HepG2 (cell line): ENCODE measurements around the gene ENTREP1. TPM values are rescaled to one million over a fixed set of nuclear protein-coding genes. Genes with fewer than 3 reads are reported as not detected.
"Not testable (repeated sequence)": the region's sequence is repeated elsewhere in the genome, so short reads cannot be mapped to it uniquely, and the experiment has no call there.

Experiments used
- ATAC-seq: fragments of 200-7000 bp; cut with Tn5 transposase; 3 replicates; pipeline ENCODE4 v1.9.1; 2020; ENCODE audit warnings: mild to moderate bottlenecking, moderate library complexity
- BruUV-seq: library from RNA; stranded (reverse); fragments of 400-500 nt; replicated peaks from 2 replicates; lab custom pipeline; 2021; lab: Mats Ljungman, UMichigan
- CTCF ChIA-PET: fragments of 300-600 bp; formaldehyde crosslinking; extraction: SDS; loops from one replicate; lab custom pipeline; 2021; ENCODE audit warnings: low total read pairs, inconsistent platforms, low intra/inter-chr PET ratio; lab: Yijun Ruan, JAX
- POLR2A ChIA-PET: fragments of 350-600 bp; sonication (Branson Sonifier 250); formaldehyde crosslinking; loops from one replicate; lab custom pipeline; 2020; ENCODE audit warnings: antibody characterized with exemption, inconsistent platforms; lab: Yijun Ruan, JAX
- DNase-seq: peaks from one replicate; pipeline ENCODE4 v3.0.0-alpha.2; 2015; ENCODE audit warnings: low spot score
- FAIRE-seq: peaks from 3 replicates; lab custom pipeline; 2011; peaks lifted over from hg19 to GRCh38; lab: Jason Lieb, UNC
- H2AFZ ChIP-seq: one replicate; pipeline ENCODE4 v1.6.1; 2011; ENCODE audit warnings: low read length, inconsistent platforms
- H3K27ac ChIP-seq: fragments of 300-600 bp; 3 replicates; pipeline ENCODE4 v1.8.0; 2011; ENCODE audit warnings: mixed run types, mild to moderate bottlenecking, mixed read lengths, low read length, inconsistent platforms; ENCODE audit not compliant: insufficient read depth; ENCODE audit errors: extremely low read length
- H3K27me3 ChIP-seq, 2 experiments: fragments of 200-600 bp in 1 of 2; 2 replicates in 1 of 2; 3 replicates in 1 of 2; pipeline versions ENCODE4 v1.6.0 to v1.8.0; 2011; ENCODE audit warnings: low read length in 2 of 2, mild to moderate bottlenecking in 2 of 2, moderate library complexity in 2 of 2, inconsistent platforms in 1 of 2; ENCODE audit not compliant: insufficient read depth in 2 of 2, control insufficient read depth in 1 of 2
- H3K36me3 ChIP-seq, 2 experiments: fragments of 200-600 bp in 1 of 2; replicated peaks in 1 of 2; 2 replicates in 1 of 2; 3 replicates in 1 of 2; pipeline versions ENCODE4 v1.5.1 to v1.8.0; 2011; ENCODE audit warnings: low read length in 2 of 2, inconsistent platforms in 1 of 2; ENCODE audit not compliant: insufficient read depth in 2 of 2, control insufficient read depth in 1 of 2
- H3K4me1 ChIP-seq: 2 replicates; pipeline ENCODE4 v1.5.1; 2012; ENCODE audit warnings: low read length, inconsistent platforms; ENCODE audit not compliant: insufficient read depth
- H3K4me2 ChIP-seq: 2 replicates; pipeline ENCODE4 v1.6.0; 2011; ENCODE audit warnings: low read depth, low read length, inconsistent platforms
- H3K4me3 ChIP-seq, 3 experiments: fragments of 200-600 bp in 1 of 3; sonication (generic), shearing (Covaris generic) in 1 of 3; replicated peaks in 1 of 3; 2 replicates each; pipeline ENCODE4 v1.5.1; 2011 to 2016; ENCODE audit warnings: low read length in 3 of 3, inconsistent platforms in 2 of 3, low read depth in 2 of 3, mild to moderate bottlenecking in 2 of 3, control low read depth in 1 of 3, mixed read lengths in 1 of 3; ENCODE audit not compliant: insufficient read depth in 1 of 3
- H3K79me2 ChIP-seq: one replicate; pipeline ENCODE4 v1.6.1; 2011; ENCODE audit warnings: low read length, inconsistent platforms; ENCODE audit not compliant: insufficient read depth
- H3K9ac ChIP-seq: 2 replicates; pipeline ENCODE4 v1.6.0; 2011; ENCODE audit warnings: mild to moderate bottlenecking, low read depth, low read length, inconsistent platforms; ENCODE audit not compliant: insufficient read depth
- H3K9me3 ChIP-seq: 2 replicates; pipeline ENCODE4 v1.5.1; 2012; ENCODE audit warnings: mild to moderate bottlenecking, low read length
- H4K20me1 ChIP-seq: 2 replicates; pipeline ENCODE4 v1.6.0; 2011; ENCODE audit warnings: inconsistent platforms, mild to moderate bottlenecking, low read length, moderate library complexity; ENCODE audit not compliant: insufficient read depth
- NFRKB ChIP-seq: fragments of 450-650 bp; IDR thresholded peaks from 2 replicates; pipeline ENCODE4 v1.6.1; 2017
- RARA ChIP-seq: IDR thresholded peaks from 2 replicates; pipeline ENCODE4 v1.6.1; 2016; ENCODE audit warnings: missing genetic modification reagents, missing compliant biosample characterization
- USF2 ChIP-seq, 2 experiments: sonication (generic) in 1 of 2; formaldehyde crosslinking in 1 of 2; IDR thresholded peaks; 2 replicates each; pipeline versions ENCODE4 v1.5.1 to v1.6.1; 2011 to 2020; ENCODE audit warnings: borderline replicate concordance in 1 of 2, low read depth in 1 of 2, low read length in 1 of 2, mild to moderate bottlenecking in 1 of 2, missing genetic modification reagents in 1 of 2, moderate library complexity in 1 of 2
- ZBTB33 ChIP-seq: sonication (generic); formaldehyde crosslinking; IDR thresholded peaks from 2 replicates; pipeline ENCODE4 v1.4.0; 2020; ENCODE audit warnings: missing genetic modification reagents
- ZSCAN12 ChIP-seq: sonication (generic); formaldehyde crosslinking; IDR thresholded peaks from 2 replicates; pipeline ENCODE4 v1.9.0; 2021; ENCODE audit warnings: mild to moderate bottlenecking, missing genetic modification reagents
- WGBS: methylation state at CpG from one replicate; pipeline ENCODE4 v1.1.6; 2017; ENCODE audit warnings: low lambda C conversion rate; 5-methylcytosine and 5-hydroxymethylcytosine counted together
- in situ Hi-C: cut with HindIII; loops from 2 replicates; pipeline ENCODE4 v1.10.0; 2017; ENCODE audit warnings: low pct_unique_long_range_greater_than_20kb; ENCODE audit not compliant: extremely low pct_ligation_motif_present
- intact Hi-C: fragments of 100-400 bp; cut with micrococcal nuclease; formaldehyde crosslinking; loops from one replicate; pipeline ENCODE4 v1.10.0; 2022; ENCODE audit not compliant: unreplicated experiment
- polyA plus RNA-seq, 8 experiments: library from polyadenylated mRNA; depleted of rRNA in 3 of 8; stranded (reverse) in 7 of 8; unstranded in 1 of 8; fragments of >200 nt; fragmentation: Illumina TruSeq in 4 of 8; extraction: Trizol in 4 of 8; gene quantifications; 2 replicates each; pipeline versions ENCODE4 v1.2.1 to v1.2.3, GENCODE V29; 2011 to 2016; ENCODE audit warnings: low read depth in 4 of 8, missing spikeins in 1 of 8, mixed read lengths in 1 of 8; ENCODE audit not compliant: insufficient read depth in 1 of 8
- total RNA-seq, 5 experiments: library from RNA; depleted of rRNA; stranded (reverse); fragments of >200 nt; fragmentation: Illumina TruSeq; extraction: Trizol; gene quantifications; 2 replicates each; pipeline ENCODE4 v1.2.3, GENCODE V29; 2016; ENCODE audit warnings: low read depth in 1 of 5

Gene ENTREP1
- total and polyA plus RNA-seq, 2 of the 13 experiments (the other 11 are each of a cell fraction or from before 2014, with no cell fraction given) = not detected

- DNase-seq = no peak
- H3K9ac ChIP-seq = no peak overlapping the region
- H3K4me3 ChIP-seq = no peak overlapping the region
- no peaks in the 10 kb centered on the region for H4K20me1 ChIP-seq
- no peak for ATAC-seq
- no TSS peak for BruUV-seq
- H3K4me1 ChIP-seq = peaks cover 12% of the 10 kb centered on the region; the same call in 1 of the 2 replicates
- H3K27ac ChIP-seq = no peak overlapping the region
- TF ChIP-seq USF2 (IDR thresholded peaks at IDR 0.05; ENCODE audit: low read depth, low read length) = no peak
- TF ChIP-seq USF2 (CRISPR knock-in tag; IDR thresholded peaks at IDR 0.05; ENCODE audit: borderline replicate concordance) = no peak
- no peak for TF ChIP-seq NFRKB
- TF ChIP-seq ZBTB33 (CRISPR knock-in tag) = no peak
- no peak for TF ChIP-seq ZSCAN12 (CRISPR knock-in tag)
- no peak for TF ChIP-seq RARA
- TF ChIP-seq, all 625 proteins: peak for 0
- ChIA-PET POLR2A (no interaction called here), CTCF (no interaction called here)
- no peaks in the 10 kb centered on the region for H3K9me3 ChIP-seq
- no peak for FAIRE-seq
- no peaks in the 10 kb centered on the region for H3K79me2 ChIP-seq
- intact Hi-C loops (no loop called here), in situ Hi-C loops (no loop called here)
- no peaks in the 10 kb centered on the region for H3K36me3 ChIP-seq
- 2% methylated on average over 2 of the region's 2 CpGs for WGBS
- no peak overlapping the region for H3K4me2 ChIP-seq
- H3K27me3 ChIP-seq = no peaks in the 10 kb centered on the region; a peak in 1 of 5 replicates
- no peak overlapping the region for H2AFZ ChIP-seq
These were observed 21.7 kb upstream of the ENTREP1 start for GRCh38 chr9:69303331-69303730.

GRCh38 chr9:69306895-69307445 lies 18.0 kb upstream of the ENTREP1 start:
- FAIRE-seq, H3K4me3 ChIP-seq, H3K4me2 ChIP-seq, in situ Hi-C loops, H4K20me1 ChIP-seq, DNase-seq, H3K27ac ChIP-seq, POLR2A ChIA-PET, CTCF ChIA-PET, H3K27me3 ChIP-seq, intact Hi-C loops, ATAC-seq, H2AFZ ChIP-seq, H3K9me3 ChIP-seq, H3K36me3 ChIP-seq, H3K9ac ChIP-seq, BruUV-seq, H3K79me2 ChIP-seq: not testable (repeated sequence)
- 9% methylated on average over 5 of the region's 5 CpGs for WGBS
- H3K4me1 ChIP-seq = peaks cover 12% of the 10 kb centered on the region; the same call in 1 of the 2 replicates
